Right lobe of liver (tissue), 4 donors: ENCODE results near the gene SCAANT1.

ENCODE experiments used
- POLR2A ChIP-seq: fragments of 450-650 bp; IDR thresholded peaks from one replicate; pipeline ENCODE4 v1.6.1; 2017; ENCODE audit warnings: antibody characterized with exemption, mild to moderate bottlenecking
- TF ChIP-seq, protein P1 (sequence below), 4 donors: fragments of 200-600 bp in 3 of 4; fragments of 450-650 bp in 1 of 4; IDR thresholded peaks; one replicate each; pipeline versions ENCODE4 v1.5.1 to v1.8.0; 2016 to 2022; ENCODE audit warnings: antibody characterized with exemption in 4 of 4, mild to moderate bottlenecking in 2 of 4
- donor health status: DM: no; HTN: no; CAD: no.
- donor health status: DM: no; HTN: no; CAD: no.
- donor health status: DM: no; HTN: yes; CAD: no.

DNA sequence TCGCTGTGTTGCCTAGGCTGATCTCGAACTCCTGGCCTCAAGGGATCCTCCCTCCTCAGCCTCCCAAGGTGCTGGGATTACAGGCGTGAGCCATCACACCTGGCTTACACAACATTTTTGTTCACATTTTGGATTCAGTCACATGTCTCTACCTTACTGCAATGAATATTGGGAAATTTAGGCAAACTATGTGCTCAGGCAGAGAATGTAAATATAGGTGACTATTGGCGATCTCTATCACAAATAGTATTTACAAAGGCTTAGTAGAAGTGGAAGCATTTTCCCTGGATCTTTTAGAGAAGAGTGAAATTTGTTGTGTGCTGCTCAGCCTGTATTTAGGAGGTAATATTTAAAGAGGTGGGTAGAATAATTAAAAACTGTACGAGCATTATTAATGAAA, 20.7 kb downstream of the SCAANT1 start:
- TF ChIP-seq, protein P1, sequence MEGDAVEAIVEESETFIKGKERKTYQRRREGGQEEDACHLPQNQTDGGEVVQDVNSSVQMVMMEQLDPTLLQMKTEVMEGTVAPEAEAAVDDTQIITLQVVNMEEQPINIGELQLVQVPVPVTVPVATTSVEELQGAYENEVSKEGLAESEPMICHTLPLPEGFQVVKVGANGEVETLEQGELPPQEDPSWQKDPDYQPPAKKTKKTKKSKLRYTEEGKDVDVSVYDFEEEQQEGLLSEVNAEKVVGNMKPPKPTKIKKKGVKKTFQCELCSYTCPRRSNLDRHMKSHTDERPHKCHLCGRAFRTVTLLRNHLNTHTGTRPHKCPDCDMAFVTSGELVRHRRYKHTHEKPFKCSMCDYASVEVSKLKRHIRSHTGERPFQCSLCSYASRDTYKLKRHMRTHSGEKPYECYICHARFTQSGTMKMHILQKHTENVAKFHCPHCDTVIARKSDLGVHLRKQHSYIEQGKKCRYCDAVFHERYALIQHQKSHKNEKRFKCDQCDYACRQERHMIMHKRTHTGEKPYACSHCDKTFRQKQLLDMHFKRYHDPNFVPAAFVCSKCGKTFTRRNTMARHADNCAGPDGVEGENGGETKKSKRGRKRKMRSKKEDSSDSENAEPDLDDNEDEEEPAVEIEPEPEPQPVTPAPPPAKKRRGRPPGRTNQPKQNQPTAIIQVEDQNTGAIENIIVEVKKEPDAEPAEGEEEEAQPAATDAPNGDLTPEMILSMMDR (IDR thresholded peaks at IDR 0.05), result no peak
- TF ChIP-seq POLR2A, result no peak
